Measurements from ENCODE around the gene TMEM132D. TPM values are rescaled to one million over a fixed set of nuclear protein-coding genes. Genes with fewer than 3 reads are reported as not detected.

The TMEM132D gene
- total RNA-seq, 1 donor from 2014 or later, result 1.1 TPM

DNA sequence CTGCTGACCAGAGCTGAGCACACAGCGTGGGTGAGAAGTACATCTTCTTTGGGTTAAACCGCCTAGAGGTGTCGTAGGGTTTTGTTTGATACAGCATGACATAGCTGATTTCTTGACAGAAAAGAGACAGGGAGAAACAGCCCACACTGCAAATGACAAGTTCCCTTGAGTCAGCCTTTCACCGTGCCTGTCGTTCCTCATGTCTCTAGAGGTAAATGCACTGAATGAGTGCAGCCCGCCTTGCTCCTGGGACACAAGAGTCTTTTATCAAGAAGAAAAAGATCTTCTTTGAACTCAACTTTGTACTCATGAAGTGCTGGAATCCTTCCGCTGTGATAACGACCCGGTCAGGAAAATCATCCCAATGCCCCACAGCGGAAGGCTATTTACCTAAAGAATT lies 77.6 kb downstream of the TMEM132D start:
- TF ChIP-seq, protein P1, sequence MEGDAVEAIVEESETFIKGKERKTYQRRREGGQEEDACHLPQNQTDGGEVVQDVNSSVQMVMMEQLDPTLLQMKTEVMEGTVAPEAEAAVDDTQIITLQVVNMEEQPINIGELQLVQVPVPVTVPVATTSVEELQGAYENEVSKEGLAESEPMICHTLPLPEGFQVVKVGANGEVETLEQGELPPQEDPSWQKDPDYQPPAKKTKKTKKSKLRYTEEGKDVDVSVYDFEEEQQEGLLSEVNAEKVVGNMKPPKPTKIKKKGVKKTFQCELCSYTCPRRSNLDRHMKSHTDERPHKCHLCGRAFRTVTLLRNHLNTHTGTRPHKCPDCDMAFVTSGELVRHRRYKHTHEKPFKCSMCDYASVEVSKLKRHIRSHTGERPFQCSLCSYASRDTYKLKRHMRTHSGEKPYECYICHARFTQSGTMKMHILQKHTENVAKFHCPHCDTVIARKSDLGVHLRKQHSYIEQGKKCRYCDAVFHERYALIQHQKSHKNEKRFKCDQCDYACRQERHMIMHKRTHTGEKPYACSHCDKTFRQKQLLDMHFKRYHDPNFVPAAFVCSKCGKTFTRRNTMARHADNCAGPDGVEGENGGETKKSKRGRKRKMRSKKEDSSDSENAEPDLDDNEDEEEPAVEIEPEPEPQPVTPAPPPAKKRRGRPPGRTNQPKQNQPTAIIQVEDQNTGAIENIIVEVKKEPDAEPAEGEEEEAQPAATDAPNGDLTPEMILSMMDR (IDR thresholded peaks at IDR 0.05), result no peak
- TF ChIP-seq EZH2phosphoT487 (IDR thresholded peaks at IDR 0.05) (no peak), EZH2 (IDR thresholded peaks at IDR 0.05) (no peak)

DNA sequence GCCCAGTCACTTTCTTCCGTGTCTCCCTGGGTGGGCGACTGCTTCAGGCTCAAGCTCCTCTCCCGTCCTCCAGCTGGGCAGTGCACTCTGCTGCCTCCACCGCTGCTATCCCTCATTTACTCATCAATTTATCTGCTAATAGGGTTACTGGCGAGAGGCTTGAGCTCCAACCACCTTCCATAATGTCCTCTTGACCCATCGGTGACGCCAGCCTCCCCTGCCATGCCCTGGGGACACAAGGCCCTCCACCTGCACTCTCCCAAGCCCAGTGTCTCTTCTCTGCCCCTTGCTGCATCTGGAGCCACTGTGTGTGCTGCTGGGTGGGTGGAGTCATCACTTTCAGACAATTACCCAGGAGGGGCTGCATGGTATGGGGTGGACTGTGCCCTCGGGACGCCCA lies 78.5 kb downstream of the TMEM132D start:
- H3K4me3 ChIP-seq, result no peak overlapping the region
- H3K9me3 Mint-ChIP-seq, result peaks cover 2% of the 10 kb centered on the region
- H3F3A ChIP-seq (ENCODE audit: low read depth), result no peaks in the 10 kb centered on the region
- H3K4me1 ChIP-seq, result no peaks in the 10 kb centered on the region
- TF ChIP-seq, protein P1 (IDR thresholded peaks at IDR 0.05), result no peak
- TF ChIP-seq EZH2phosphoT487 (IDR thresholded peaks at IDR 0.05) (no peak), EZH2 (IDR thresholded peaks at IDR 0.05) (no peak)
- peaks cover 6% of the 10 kb centered on the region for H3K36me3 Mint-ChIP-seq
- DNase-seq (ENCODE audit: low spot score), result peak; percentile 15
- H3K4me2 ChIP-seq, result no peak overlapping the region
- peak overlapping the region; percentile 43 for H3K27ac Mint-ChIP-seq
- no peaks in the 10 kb centered on the region for H3K27me3 ChIP-seq
- H3K4me3 Mint-ChIP-seq, result no peak overlapping the region
- H4K20me1 ChIP-seq (ENCODE audit: low read depth), result no peaks in the 10 kb centered on the region
- peaks cover 9% of the 10 kb centered on the region for H3K27me3 Mint-ChIP-seq (ENCODE audit: insufficient read depth, low read depth)
- no peaks in the 10 kb centered on the region for H3K79me2 ChIP-seq (ENCODE audit: low read depth)
- no peaks in the 10 kb centered on the region for H3K36me3 ChIP-seq
- no peak overlapping the region for H3K9ac ChIP-seq
- H2AFZ ChIP-seq (replicated peaks), result no peak overlapping the region
- H3K4me1 Mint-ChIP-seq, result peaks cover 39% of the 10 kb centered on the region
- H3K9me3 ChIP-seq (ENCODE audit: low read depth), result no peaks in the 10 kb centered on the region
- no peak overlapping the region for H3K27ac ChIP-seq

More for the DNA sequence above, 77.6 kb downstream of the TMEM132D start:
- no peak for DNase-seq (ENCODE audit: low spot score)
- Histone ChIP-seq H3K4me2 (no peak overlapping the region), H3F3A (ENCODE audit: low read depth) (no peaks in the 10 kb centered on the region), H3K4me3 (no peak overlapping the region), H2AFZ (replicated peaks) (no peak overlapping the region), H3K79me2 (ENCODE audit: low read depth) (no peaks in the 10 kb centered on the region), H3K36me3 (no peaks in the 10 kb centered on the region), H3K9ac (no peak overlapping the region), H3K4me1 (peaks cover 3% of the 10 kb centered on the region), H3K27me3 (no peaks in the 10 kb centered on the region), H3K27ac (no peak overlapping the region), H3K9me3 (ENCODE audit: low read depth) (no peaks in the 10 kb centered on the region), H4K20me1 (ENCODE audit: low read depth) (no peaks in the 10 kb centered on the region)
- peaks cover 2% of the 10 kb centered on the region for H3K9me3 Mint-ChIP-seq
- H3K36me3 Mint-ChIP-seq, result peaks cover 6% of the 10 kb centered on the region
- H3K27ac Mint-ChIP-seq, result peak overlapping the region; percentile 35
- H3K4me3 Mint-ChIP-seq, result no peak overlapping the region
- H3K27me3 Mint-ChIP-seq (ENCODE audit: insufficient read depth, low read depth), result peaks cover 9% of the 10 kb centered on the region
- H3K4me1 Mint-ChIP-seq, result peaks cover 45% of the 10 kb centered on the region

DNA sequence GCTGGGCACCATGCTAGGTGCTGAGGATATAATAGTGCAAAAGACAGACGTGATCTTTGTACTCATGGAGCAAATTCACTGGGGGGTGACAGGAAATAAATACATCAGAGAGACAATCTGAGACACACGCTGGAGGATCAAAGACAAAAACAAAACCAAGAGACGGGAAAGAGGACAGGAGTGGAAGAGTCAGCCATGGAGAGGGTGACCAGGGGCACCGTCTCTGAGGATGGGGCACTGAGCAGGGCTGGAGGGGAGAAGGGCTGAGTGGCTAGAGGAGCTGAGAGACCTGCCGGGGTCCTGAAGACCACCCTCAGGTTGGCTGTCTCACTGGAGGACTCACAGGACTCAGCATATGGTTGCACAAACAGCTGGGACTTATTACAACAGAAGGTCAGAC lies 81.9 kb downstream of the TMEM132D start:
- H3K27ac Mint-ChIP-seq, result no peak overlapping the region
- H3K36me3 Mint-ChIP-seq, result peaks cover 6% of the 10 kb centered on the region
- peaks cover 21% of the 10 kb centered on the region for H3K4me1 Mint-ChIP-seq
- no peak overlapping the region for H2AFZ ChIP-seq (replicated peaks)
- no peak overlapping the region for H3K4me3 ChIP-seq
- peaks cover 10% of the 10 kb centered on the region for H3K27me3 Mint-ChIP-seq (ENCODE audit: insufficient read depth, low read depth)
- no peak overlapping the region for H3K27ac ChIP-seq
- no peak overlapping the region for H3K4me3 Mint-ChIP-seq
- H3K36me3 ChIP-seq, result no peaks in the 10 kb centered on the region
- H3K4me1 ChIP-seq, result no peaks in the 10 kb centered on the region
- H3K9me3 ChIP-seq (ENCODE audit: low read depth), result no peaks in the 10 kb centered on the region
- H4K20me1 ChIP-seq (ENCODE audit: low read depth), result no peaks in the 10 kb centered on the region
- H3K9ac ChIP-seq, result no peak overlapping the region
- H3K9me3 Mint-ChIP-seq, result no peaks in the 10 kb centered on the region
- no peaks in the 10 kb centered on the region for H3K27me3 ChIP-seq
- no peaks in the 10 kb centered on the region for H3F3A ChIP-seq (ENCODE audit: low read depth)
- no peak overlapping the region for H3K4me2 ChIP-seq
- H3K79me2 ChIP-seq (ENCODE audit: low read depth), result no peaks in the 10 kb centered on the region
- TF ChIP-seq EZH2 (IDR thresholded peaks at IDR 0.05) (no peak), EZH2phosphoT487 (IDR thresholded peaks at IDR 0.05) (no peak)
- TF ChIP-seq, protein P1 (IDR thresholded peaks at IDR 0.05), result no peak
- no peak for DNase-seq (ENCODE audit: low spot score)
